ENCODE data around the gene GPRIN3.
"Not testable (repeated sequence)": the region's sequence is repeated elsewhere in the genome, so short reads cannot be mapped to it uniquely, and the experiment has no call there.

Gene GPRIN3

GRCh38 chr4:89314291-89314690, 6.7 kb upstream of the GPRIN3 start:
- no peak for DNase-seq (ENCODE audit: low read depth in 2 of 2, low spot score in 1 of 2)

GRCh38 chr4:89312066-89312465, 4.5 kb upstream of the GPRIN3 start:
- DNase-seq (ENCODE audit: low read depth in 2 of 2, low spot score in 1 of 2) = no peak

GRCh38 chr4:89311433-89311832, 3.8 kb upstream of the GPRIN3 start:
- DNase-seq (ENCODE audit: low read depth in 2 of 2, low spot score in 1 of 2) = no peak

GRCh38 chr4:89309154-89309553, 1.6 kb upstream of the GPRIN3 start:
- not testable (repeated sequence) for DNase-seq (ENCODE audit: low read depth in 2 of 2, low spot score in 1 of 2)

- DNase-seq (ENCODE audit: low read depth in 2 of 2, low spot score in 1 of 2) = no peak
These were observed 531 bp upstream of the GPRIN3 start for GRCh38 chr4:89308161-89308500.

GRCh38 chr4:89307178-89307445, 488 bp downstream of the GPRIN3 start:
- DNase-seq (ENCODE audit: low read depth in 2 of 2, low spot score in 1 of 2) = no peak

- no peak for DNase-seq (ENCODE audit: low read depth in 2 of 2, low spot score in 1 of 2)
These were observed 968 bp downstream of the GPRIN3 start for GRCh38 chr4:89306486-89307177.

- no peak for DNase-seq (ENCODE audit: low read depth in 2 of 2, low spot score in 1 of 2)
These were observed 1.7 kb downstream of the GPRIN3 start for GRCh38 chr4:89305712-89306437.

GRCh38 chr4:89305028-89305427, 2.6 kb downstream of the GPRIN3 start:
- no peak for DNase-seq (ENCODE audit: low read depth in 2 of 2, low spot score in 1 of 2)

GRCh38 chr4:89303814-89304388, 3.7 kb downstream of the GPRIN3 start:
- DNase-seq (ENCODE audit: low read depth in 2 of 2, low spot score in 1 of 2) = no peak

GRCh38 chr4:89303177-89303576, 4.4 kb downstream of the GPRIN3 start:
- no peak for DNase-seq (ENCODE audit: low read depth in 2 of 2, low spot score in 1 of 2)

GRCh38 chr4:89301902-89302301, 5.7 kb downstream of the GPRIN3 start:
- no peak for DNase-seq (ENCODE audit: low read depth in 2 of 2, low spot score in 1 of 2)

GRCh38 chr4:89301003-89301402, 6.6 kb downstream of the GPRIN3 start:
- DNase-seq (ENCODE audit: low read depth in 2 of 2, low spot score in 1 of 2) = no peak

GRCh38 chr4:89300499-89300898, 7.1 kb downstream of the GPRIN3 start:
- no peak for DNase-seq (ENCODE audit: low read depth in 2 of 2, low spot score in 1 of 2)

- DNase-seq (ENCODE audit: low read depth in 2 of 2, low spot score in 1 of 2) = no peak
These were observed 7.5 kb downstream of the GPRIN3 start for GRCh38 chr4:89300060-89300459.

- no peak for DNase-seq (ENCODE audit: low read depth in 2 of 2, low spot score in 1 of 2)
These were observed 8.3 kb downstream of the GPRIN3 start for GRCh38 chr4:89299153-89299791.

- DNase-seq (ENCODE audit: low read depth in 2 of 2, low spot score in 1 of 2) = no peak
These were observed 8.8 kb downstream of the GPRIN3 start for GRCh38 chr4:89298788-89299152.

- no peak for DNase-seq (ENCODE audit: low read depth in 2 of 2, low spot score in 1 of 2)
These were observed 9.4 kb downstream of the GPRIN3 start for GRCh38 chr4:89298155-89298554.

- no peak for DNase-seq (ENCODE audit: low read depth in 2 of 2, low spot score in 1 of 2)
These were observed 10.7 kb downstream of the GPRIN3 start for GRCh38 chr4:89296896-89297295.

- no peak for DNase-seq (ENCODE audit: low read depth in 2 of 2, low spot score in 1 of 2)
These were observed 11.2 kb downstream of the GPRIN3 start for GRCh38 chr4:89296399-89296798.

- DNase-seq (ENCODE audit: low read depth in 2 of 2, low spot score in 1 of 2) = no peak
These were observed 12.1 kb downstream of the GPRIN3 start for GRCh38 chr4:89295415-89295927.

GRCh38 chr4:89294573-89295269, 12.9 kb downstream of the GPRIN3 start:
- DNase-seq (ENCODE audit: low read depth in 2 of 2, low spot score in 1 of 2) = no peak

Measured in stimulated activated CD8-positive, alpha-beta memory T cell treated with anti-CD3 and anti-CD28 coated beads, Interleukin-4, amount 100 ng/mL, for 1 hour (primary cell).